Thoracic aorta (tissue), 2 donors: ENCODE measurements around the gene UNC5B. TPM values are rescaled to one million over a fixed set of nuclear protein-coding genes. Genes with fewer than 3 reads are reported as not detected.

ENCODE experiments used
- ATAC-seq: fragments of 150-250 bp; one replicate; pipeline ENCODE4 v1.8.0; 2017; ENCODE audit warnings: low read depth; ENCODE audit not compliant: insufficient number of reproducible peaks, low FRiP score
- DNase-seq: peaks from one replicate; pipeline ENCODE4 v3.0.0-alpha.2; 2020; ENCODE audit warnings: low spot score
- H3K27ac ChIP-seq, 2 donors: fragments of 200-600 bp; sonication (generic); 1 replicate in 1 of 2; 2 replicates in 1 of 2; pipeline ENCODE4 v1.5.1; 2016; ENCODE audit warnings: mild to moderate bottlenecking in 2 of 2, moderate library complexity in 2 of 2
- H3K27me3 ChIP-seq: fragments of 200-600 bp; sonication (generic); replicated peaks from 2 replicates; pipeline ENCODE4 v1.6.0; 2016; ENCODE audit warnings: mild to moderate bottlenecking; ENCODE audit not compliant: insufficient read depth
- H3K36me3 ChIP-seq: fragments of 200-600 bp; sonication (generic); one replicate; pipeline ENCODE4 v1.5.1; 2016
- H3K4me1 ChIP-seq, 2 donors: fragments of 200-600 bp; sonication (generic); 1 replicate in 1 of 2; 2 replicates in 1 of 2; pipeline versions ENCODE4 v1.5.1 to v1.6.0; 2016; ENCODE audit warnings: low read depth in 2 of 2, mild to moderate bottlenecking in 1 of 2; ENCODE audit not compliant: control insufficient read depth in 1 of 2
- H3K4me3 ChIP-seq: fragments of 200-600 bp; sonication (generic); 2 replicates; pipeline ENCODE4 v1.5.1; 2016; ENCODE audit warnings: mild to moderate bottlenecking
- H3K9me3 ChIP-seq: fragments of 200-600 bp; sonication (generic); 2 replicates; pipeline ENCODE4 v1.5.1; 2016
- total RNA-seq, 2 donors: library from RNA; depleted of rRNA; stranded (reverse); fragments of >200 nt; gene quantifications; one replicate each; pipeline versions ENCODE4 v1.1.0 to v1.2.3, GENCODE V29; 2016
- TF ChIP-seq, protein P1 (sequence below): fragments of 200-600 bp; sonication (generic); IDR thresholded peaks from one replicate; pipeline ENCODE4 v1.5.1; 2019; ENCODE audit warnings: antibody characterized with exemption

The UNC5B gene
- total RNA-seq, 2 donors from 2014 or later = 18.3 to 24.2 TPM

DNA sequence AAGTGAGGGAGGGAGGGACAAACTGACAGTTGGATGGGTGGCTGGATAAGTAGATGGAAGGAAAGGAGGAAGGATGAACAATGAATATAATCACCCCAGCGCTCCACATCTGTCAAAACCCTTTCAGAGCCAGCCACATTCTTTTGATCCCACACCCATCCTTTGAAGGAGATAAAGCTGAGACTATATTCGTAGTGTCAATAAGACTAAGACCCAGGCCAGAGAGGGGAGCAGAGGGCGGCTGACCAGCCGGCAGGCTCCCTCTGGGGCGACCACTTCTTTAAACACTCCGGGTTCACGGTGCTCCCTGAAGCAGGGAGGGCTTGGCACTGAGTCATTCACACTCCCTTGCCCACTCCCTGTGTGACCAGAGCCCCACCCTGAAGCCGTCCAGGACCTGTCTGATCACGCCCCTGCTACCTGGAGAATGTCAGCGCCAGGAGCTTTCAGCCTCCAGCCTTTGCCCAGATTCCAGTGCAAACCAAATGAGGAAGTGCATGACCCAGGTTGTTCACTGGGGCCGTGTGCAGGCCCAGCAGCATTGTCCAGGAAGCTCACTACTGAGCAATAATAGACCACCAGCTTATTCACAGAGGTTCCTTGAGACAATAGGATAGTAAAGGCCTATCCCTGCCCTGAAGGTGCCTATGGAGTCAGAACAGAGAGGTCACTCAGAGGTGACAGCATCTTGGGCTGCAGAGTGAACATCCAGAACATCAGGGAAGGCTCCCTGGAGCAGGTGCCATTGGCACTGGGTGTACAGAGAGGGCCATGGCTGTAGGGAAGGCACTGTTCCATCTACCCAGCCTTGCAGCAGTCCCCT, 34.4 kb downstream of the UNC5B start:
- ATAC-seq (no peak), DNase-seq (no peak)
- peaks cover 10 to 41% of the 10 kb centered on the region in 2 donors for H3K4me1 ChIP-seq
- H3K27ac ChIP-seq = no peak overlapping the region
- no peak overlapping the region for H3K4me3 ChIP-seq
- TF ChIP-seq, protein P1, sequence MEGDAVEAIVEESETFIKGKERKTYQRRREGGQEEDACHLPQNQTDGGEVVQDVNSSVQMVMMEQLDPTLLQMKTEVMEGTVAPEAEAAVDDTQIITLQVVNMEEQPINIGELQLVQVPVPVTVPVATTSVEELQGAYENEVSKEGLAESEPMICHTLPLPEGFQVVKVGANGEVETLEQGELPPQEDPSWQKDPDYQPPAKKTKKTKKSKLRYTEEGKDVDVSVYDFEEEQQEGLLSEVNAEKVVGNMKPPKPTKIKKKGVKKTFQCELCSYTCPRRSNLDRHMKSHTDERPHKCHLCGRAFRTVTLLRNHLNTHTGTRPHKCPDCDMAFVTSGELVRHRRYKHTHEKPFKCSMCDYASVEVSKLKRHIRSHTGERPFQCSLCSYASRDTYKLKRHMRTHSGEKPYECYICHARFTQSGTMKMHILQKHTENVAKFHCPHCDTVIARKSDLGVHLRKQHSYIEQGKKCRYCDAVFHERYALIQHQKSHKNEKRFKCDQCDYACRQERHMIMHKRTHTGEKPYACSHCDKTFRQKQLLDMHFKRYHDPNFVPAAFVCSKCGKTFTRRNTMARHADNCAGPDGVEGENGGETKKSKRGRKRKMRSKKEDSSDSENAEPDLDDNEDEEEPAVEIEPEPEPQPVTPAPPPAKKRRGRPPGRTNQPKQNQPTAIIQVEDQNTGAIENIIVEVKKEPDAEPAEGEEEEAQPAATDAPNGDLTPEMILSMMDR = no peak
- H3K27me3 ChIP-seq = no peaks in the 10 kb centered on the region
- H3K9me3 ChIP-seq = no peaks in the 10 kb centered on the region
- no peaks in the 10 kb centered on the region for H3K36me3 ChIP-seq

DNA sequence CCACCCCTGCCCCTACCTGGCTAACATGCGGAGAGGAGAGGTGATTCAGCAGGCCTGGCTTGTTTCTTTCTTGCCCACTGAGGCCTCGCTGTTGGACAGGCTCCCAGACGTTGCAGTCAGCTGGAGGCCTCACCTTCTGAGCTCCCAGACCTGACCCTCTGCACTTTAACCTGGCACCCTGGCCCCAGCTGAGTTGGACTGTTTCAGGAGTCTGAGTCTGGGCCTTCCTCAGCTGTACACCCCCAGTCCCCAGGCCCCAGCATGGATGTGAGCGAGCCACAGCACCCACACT, 35.0 kb downstream of the UNC5B start:
- no peaks in the 10 kb centered on the region for H3K27me3 ChIP-seq
- peaks cover 7 to 35% of the 10 kb centered on the region in 2 donors for H3K4me1 ChIP-seq
- H3K4me3 ChIP-seq = no peak overlapping the region
- no peak overlapping the region for H3K27ac ChIP-seq
- ATAC-seq = no peak
- no peaks in the 10 kb centered on the region for H3K9me3 ChIP-seq
- no peaks in the 10 kb centered on the region for H3K36me3 ChIP-seq
- no peak for DNase-seq
- TF ChIP-seq, protein P1 = no peak

DNA sequence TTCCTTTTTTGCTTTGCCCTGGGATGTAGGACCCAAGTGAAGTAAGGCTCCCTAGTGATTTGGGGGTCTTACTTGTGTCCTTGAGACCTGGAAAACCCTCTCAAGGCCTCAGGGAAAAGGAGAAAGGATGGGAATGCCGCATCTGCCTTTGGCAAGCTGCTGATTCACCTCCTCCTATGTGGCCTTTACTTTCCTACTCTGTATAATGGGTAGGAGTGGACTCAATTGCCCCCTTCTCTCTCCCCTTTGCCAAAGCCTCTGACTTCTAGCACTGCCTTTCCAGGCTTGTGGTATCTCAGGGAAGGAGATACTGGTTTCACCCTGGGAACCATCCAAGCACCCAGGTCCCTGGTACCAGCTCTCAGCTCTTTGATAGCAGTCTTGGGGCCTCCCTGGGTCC, 35.4 kb downstream of the UNC5B start:
- Histone ChIP-seq H3K27me3 (no peaks in the 10 kb centered on the region), H3K27ac (no peak overlapping the region), H3K4me1 (peaks cover 7 to 31% of the 10 kb centered on the region in 2 donors), H3K36me3 (no peaks in the 10 kb centered on the region), H3K4me3 (no peak overlapping the region), H3K9me3 (no peaks in the 10 kb centered on the region)
- DNase-seq (no peak), ATAC-seq (no peak)
- TF ChIP-seq, protein P1 = no peak

- no peak overlapping the region for H3K4me3 ChIP-seq
- no peak for ATAC-seq
- TF ChIP-seq, protein P1 = no peak
- H3K27me3 ChIP-seq = no peaks in the 10 kb centered on the region
- H3K4me1 ChIP-seq = peaks cover 7 to 27% of the 10 kb centered on the region in 2 donors
- no peak overlapping the region for H3K27ac ChIP-seq
- no peaks in the 10 kb centered on the region for H3K9me3 ChIP-seq
- H3K36me3 ChIP-seq = no peaks in the 10 kb centered on the region
- no peak for DNase-seq
Measured at GRCh38 chr10:71248210-71248609, 35.8 kb downstream of the UNC5B start.

DNA sequence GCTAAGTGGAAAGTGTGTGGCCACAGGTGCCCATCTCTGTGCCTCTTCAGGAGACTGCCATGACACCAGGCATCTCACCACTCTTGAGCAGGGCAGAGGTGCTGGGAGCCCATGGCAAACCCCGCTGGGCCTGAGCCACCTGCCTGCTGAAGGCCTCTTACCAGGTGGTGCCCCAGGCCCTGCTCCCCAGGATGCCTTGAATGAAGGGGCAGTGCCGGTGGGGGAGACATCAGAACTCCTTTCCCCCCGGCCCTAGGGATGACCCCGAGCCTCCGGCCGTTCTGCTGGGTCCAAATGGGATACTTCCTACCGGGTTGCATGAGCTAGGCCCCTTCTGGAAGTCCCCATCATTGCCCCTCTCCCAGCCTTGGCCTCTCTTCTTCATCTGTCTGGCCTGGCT, 37.6 kb downstream of the UNC5B start:
- H3K9me3 ChIP-seq = no peaks in the 10 kb centered on the region
- TF ChIP-seq, protein P1 = no peak
- ATAC-seq (no peak), DNase-seq (no peak)
- no peaks in the 10 kb centered on the region for H3K36me3 ChIP-seq
- peaks cover 3 to 20% of the 10 kb centered on the region in 2 donors for H3K4me1 ChIP-seq
- no peaks in the 10 kb centered on the region for H3K27me3 ChIP-seq
- no peak overlapping the region for H3K27ac ChIP-seq
- H3K4me3 ChIP-seq = no peak overlapping the region
